ENCODE data around the gene HERC3.

The HERC3 gene

DNA sequence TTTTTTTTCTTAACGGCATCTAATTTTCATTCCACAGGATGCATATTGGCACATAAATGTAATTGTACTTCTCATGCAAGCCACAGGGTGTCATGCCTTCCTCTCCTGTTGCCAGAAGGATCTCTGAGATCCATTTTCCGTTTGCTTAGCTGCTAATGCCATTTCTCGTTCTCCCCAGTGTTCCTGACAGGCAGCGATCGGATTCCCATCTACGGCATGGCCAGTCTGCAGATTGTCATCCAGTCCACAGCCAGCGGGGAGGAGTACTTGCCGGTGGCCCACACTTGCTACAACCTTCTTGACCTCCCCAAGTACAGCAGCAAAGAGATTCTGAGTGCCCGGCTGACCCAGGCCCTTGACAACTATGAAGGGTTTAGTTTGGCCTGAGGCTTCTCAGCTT, 114.3 kb downstream of the HERC3 start:
- H3K4me3 ChIP-seq (ENCODE audit: low read length), result no peak overlapping the region
- peak; percentile 76 for TF ChIP-seq CTCF (conservative IDR thresholded peaks at IDR 0.05; ENCODE audit: low read depth, low read length)
- peak; percentile 29 for DNase-seq (ENCODE audit: low read depth)

GRCh38 chr4:88709989-88710388, 117.7 kb downstream of the HERC3 start:
- DNase-seq (ENCODE audit: low read depth), result no peak
- H3K4me3 ChIP-seq (ENCODE audit: low read length), result no peak overlapping the region
- no peak for TF ChIP-seq CTCF (conservative IDR thresholded peaks at IDR 0.05; ENCODE audit: low read depth, low read length)

DNA sequence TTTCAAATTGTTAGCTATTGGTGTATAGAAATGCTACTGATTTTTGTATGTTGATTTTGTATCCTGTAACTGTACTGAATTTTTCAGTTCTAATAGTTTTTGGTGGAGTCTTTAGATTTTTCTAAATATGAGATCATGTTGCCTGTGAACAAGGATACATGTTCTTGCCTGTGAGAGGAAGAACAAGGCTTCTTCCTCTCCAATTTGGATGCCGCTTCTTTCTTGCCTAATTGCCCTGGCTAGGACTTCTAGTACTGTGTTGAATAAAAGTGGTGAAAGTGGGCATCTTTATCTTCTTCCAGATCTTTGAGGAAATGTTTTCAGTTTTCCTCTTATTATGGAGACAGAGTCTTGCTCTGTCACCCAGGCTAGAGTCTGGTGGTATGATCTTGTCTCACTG, 121.5 kb downstream of the HERC3 start:
- no peak overlapping the region for H3K4me3 ChIP-seq (ENCODE audit: low read length)
- DNase-seq (ENCODE audit: low read depth), result no peak
- no peak for TF ChIP-seq CTCF (conservative IDR thresholded peaks at IDR 0.05; ENCODE audit: low read depth, low read length)

DNA sequence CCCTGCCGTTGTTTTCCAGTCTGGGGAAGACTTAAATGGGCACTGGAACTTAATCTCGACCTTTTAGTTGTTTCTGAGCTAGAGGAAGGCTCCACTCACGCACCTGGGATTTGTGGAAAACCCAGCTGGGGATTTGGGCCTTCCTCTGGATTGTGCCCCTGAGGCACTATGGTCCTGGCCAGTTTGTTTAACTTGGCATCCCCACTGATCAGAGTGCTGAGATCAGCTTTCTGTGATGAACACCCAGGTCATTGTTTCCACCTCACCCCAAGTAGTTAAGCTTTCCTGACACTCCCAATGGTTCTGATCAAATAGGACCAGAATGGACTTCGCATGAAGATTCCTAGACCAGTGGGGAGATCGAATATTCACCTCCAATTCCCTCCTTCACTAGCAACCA, 125.8 kb downstream of the HERC3 start:
- no peak for TF ChIP-seq CTCF (conservative IDR thresholded peaks at IDR 0.05; ENCODE audit: low read depth, low read length)
- no peak overlapping the region for H3K4me3 ChIP-seq (ENCODE audit: low read length)
- DNase-seq (ENCODE audit: low read depth), result no peak

- H3K4me3 ChIP-seq (ENCODE audit: low read length), result no peak overlapping the region
- no peak for TF ChIP-seq CTCF (conservative IDR thresholded peaks at IDR 0.05; ENCODE audit: low read depth, low read length)
Observed at GRCh38 chr4:88719381-88719780, 127.1 kb downstream of the HERC3 start.

GRCh38 chr4:88720451-88721428, 128.5 kb downstream of the HERC3 start:
- no peak overlapping the region for H3K4me3 ChIP-seq (ENCODE audit: low read length)
- no peak for TF ChIP-seq CTCF (conservative IDR thresholded peaks at IDR 0.05; ENCODE audit: low read depth, low read length)
- peak; percentile 86 for DNase-seq (ENCODE audit: low read depth)

More at GRCh38 chr4:88719381-88719780, 127.1 kb downstream of the HERC3 start:
- no peak for DNase-seq (ENCODE audit: low read depth)

- H3K4me3 ChIP-seq (ENCODE audit: low read length), result no peak overlapping the region
- DNase-seq (ENCODE audit: low read depth), result no peak
- no peak for TF ChIP-seq CTCF (conservative IDR thresholded peaks at IDR 0.05; ENCODE audit: low read depth, low read length)
Observed at GRCh38 chr4:88722276-88722780, 130.0 kb downstream of the HERC3 start.

All from retinal pigment epithelial cell (primary cell).